Measurements from ENCODE around the gene ALOX5AP.
"Not testable (repeated sequence)": the region's sequence is repeated elsewhere in the genome, so short reads cannot be mapped to it uniquely, and the experiment has no call there.

ALOX5AP gene

GRCh38 chr13:30739237-30739528 lies 3.8 kb downstream of the ALOX5AP start:
- no peak for DNase-seq

GRCh38 chr13:30739761-30740642 lies 4.7 kb downstream of the ALOX5AP start:
- DNase-seq = peak; percentile 91

GRCh38 chr13:30742901-30743300 lies 7.6 kb downstream of the ALOX5AP start:
- DNase-seq = no peak

- DNase-seq = peak; percentile 29
Measured at GRCh38 chr13:30743319-30744055, 8.1 kb downstream of the ALOX5AP start.

GRCh38 chr13:30744056-30744680 lies 8.8 kb downstream of the ALOX5AP start:
- DNase-seq = peak; percentile 90

- no peak for DNase-seq
Measured at GRCh38 chr13:30744681-30745077, 9.3 kb downstream of the ALOX5AP start.

GRCh38 chr13:30745906-30746686 lies 10.8 kb downstream of the ALOX5AP start:
- peak; percentile 54 for DNase-seq

GRCh38 chr13:30746791-30747190 lies 11.4 kb downstream of the ALOX5AP start:
- DNase-seq = peak; percentile 61

- DNase-seq = not testable (repeated sequence)
Measured at GRCh38 chr13:30747845-30748244, 12.5 kb downstream of the ALOX5AP start.

GRCh38 chr13:30748717-30749116 lies 13.4 kb downstream of the ALOX5AP start:
- DNase-seq = no peak

- no peak for DNase-seq
Measured at GRCh38 chr13:30750036-30750435, 14.7 kb downstream of the ALOX5AP start.

- DNase-seq = no peak
Measured at GRCh38 chr13:30751183-30751933, 16.0 kb downstream of the ALOX5AP start.

GRCh38 chr13:30752201-30752797 lies 17.0 kb downstream of the ALOX5AP start:
- DNase-seq = no peak

GRCh38 chr13:30753030-30753616 lies 17.8 kb downstream of the ALOX5AP start:
- DNase-seq = no peak

- no peak for DNase-seq
Measured at GRCh38 chr13:30755678-30756077, 20.3 kb downstream of the ALOX5AP start.

GRCh38 chr13:30757026-30757742 lies 21.8 kb downstream of the ALOX5AP start:
- no peak for DNase-seq

- no peak for DNase-seq
Measured at GRCh38 chr13:30759748-30760147, 24.4 kb downstream of the ALOX5AP start.

GRCh38 chr13:30762643-30763042 lies 27.3 kb downstream of the ALOX5AP start:
- no peak for DNase-seq

- DNase-seq = no peak
Measured at GRCh38 chr13:30763786-30764413, 28.6 kb downstream of the ALOX5AP start.

- no peak for DNase-seq
Measured at GRCh38 chr13:30766231-30766630, 30.9 kb downstream of the ALOX5AP start.

All from hematopoietic multipotent progenitor cell treated with erythropoietin and hydrocortisone succinate and interleukin-3 and kit ligand, for 4 days (in vitro differentiated cells).